DOHH2 (cell line): ENCODE data around the gene ARF1.

Source experiments
- H3F3A ChIP-seq: fragments of 200-600 bp; sonication (generic), shearing (Covaris generic); 2 replicates; pipeline ENCODE4 v1.6.0; 2016; ENCODE audit warnings: antibody characterized with exemption, mild to moderate bottlenecking; ENCODE audit not compliant: control insufficient read depth, insufficient read depth
- H3K27ac ChIP-seq: fragments of 200-600 bp; sonication (generic); 2 replicates; pipeline ENCODE4 v1.5.1; 2014; ENCODE audit warnings: low read depth, mild to moderate bottlenecking, low read length, moderate library complexity
- H3K27me3 ChIP-seq: fragments of 200-600 bp; sonication (generic); 2 replicates; pipeline ENCODE4 v1.6.1; 2014; ENCODE audit warnings: mild to moderate bottlenecking, low read length, mixed read lengths; ENCODE audit not compliant: control insufficient read depth
- H3K36me3 ChIP-seq: fragments of 200-600 bp; sonication (generic); 2 replicates; pipeline ENCODE4 v1.6.1; 2014; ENCODE audit warnings: mild to moderate bottlenecking, low read length, moderate library complexity, mixed read lengths; ENCODE audit not compliant: control insufficient read depth
- H3K4me1 ChIP-seq: fragments of 200-600 bp; sonication (generic); 2 replicates; pipeline ENCODE4 v1.6.1; 2014; ENCODE audit warnings: mild to moderate bottlenecking, low read length, mixed read lengths; ENCODE audit not compliant: control insufficient read depth
- H3K4me2 ChIP-seq: fragments of 200-600 bp; sonication (generic); 2 replicates; pipeline ENCODE4 v1.6.0; 2014; ENCODE audit warnings: mild to moderate bottlenecking, low read length, moderate library complexity
- H3K4me3 ChIP-seq: fragments of 200-600 bp; sonication (generic); 2 replicates; pipeline ENCODE4 v1.5.1; 2014; ENCODE audit warnings: mild to moderate bottlenecking, low read length, mixed read lengths
- H3K79me2 ChIP-seq: fragments of 200-600 bp; sonication (generic); 2 replicates; pipeline ENCODE4 v1.6.1; 2014; ENCODE audit warnings: mild to moderate bottlenecking, low read length, mixed read lengths; ENCODE audit not compliant: control insufficient read depth
- H3K9me2 ChIP-seq: fragments of 200-600 bp; sonication (generic); replicated peaks from 2 replicates; pipeline ENCODE4 v1.6.1; 2014; ENCODE audit warnings: mild to moderate bottlenecking, low read length, mixed read lengths; ENCODE audit not compliant: control insufficient read depth
- H3K9me3 ChIP-seq: fragments of 200-600 bp; sonication (generic); 2 replicates; pipeline ENCODE4 v1.6.1; 2014; ENCODE audit warnings: antibody characterized with exemption, low read length, mixed read lengths; ENCODE audit not compliant: control insufficient read depth, insufficient read depth
- H4K20me1 ChIP-seq: fragments of 200-600 bp; sonication (generic); 2 replicates; pipeline ENCODE4 v1.6.0; 2014; ENCODE audit warnings: low read depth, mild to moderate bottlenecking, antibody characterized with exemption, low read length, moderate library complexity; ENCODE audit not compliant: control insufficient read depth, insufficient read depth
- EZH2phosphoT487 ChIP-seq: fragments of 200-600 bp; sonication (generic); IDR thresholded peaks from 2 replicates; pipeline ENCODE4 v1.6.1; 2017; ENCODE audit warnings: borderline replicate concordance, mild to moderate bottlenecking, antibody characterized with exemption, low read length, moderate library complexity, mixed read lengths
- TF ChIP-seq, protein P1 (sequence below): fragments of 200-600 bp; sonication (generic); IDR thresholded peaks from one replicate; pipeline ENCODE4 v1.5.1; 2014; ENCODE audit warnings: antibody characterized with exemption, mild to moderate bottlenecking, low read depth, low read length; ENCODE audit not compliant: poor library complexity, severe bottlenecking

ARF1 gene

DNA sequence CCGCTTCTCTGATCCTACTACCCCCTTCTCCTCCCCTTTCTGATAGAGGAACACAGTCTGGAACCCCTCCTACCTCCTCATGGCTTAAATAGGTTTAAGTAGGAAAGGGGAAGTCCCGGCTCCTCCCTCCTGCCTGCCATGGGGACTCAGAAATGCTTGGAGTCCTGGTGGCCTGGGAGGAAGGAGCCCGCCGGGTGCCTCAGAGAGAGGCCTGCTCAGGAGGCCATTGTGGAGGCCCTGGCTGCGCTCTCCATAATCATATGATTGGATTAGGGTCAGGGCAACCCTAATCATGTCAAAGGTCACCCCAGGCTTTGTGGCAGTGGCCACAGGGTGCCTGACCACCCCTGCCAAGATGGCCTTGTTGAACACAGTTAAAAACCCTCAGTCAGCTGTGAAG lies 46.7 kb upstream of the ARF1 start:
- H3K4me3 ChIP-seq = no peak overlapping the region
- no peaks in the 10 kb centered on the region for H3K36me3 ChIP-seq
- no peak overlapping the region for H3K4me2 ChIP-seq
- no peaks in the 10 kb centered on the region for H3F3A ChIP-seq
- no peaks in the 10 kb centered on the region for H4K20me1 ChIP-seq
- H3K9me2 ChIP-seq = no peaks in the 10 kb centered on the region
- no peaks in the 10 kb centered on the region for H3K4me1 ChIP-seq
- no peaks in the 10 kb centered on the region for H3K27me3 ChIP-seq
- H3K27ac ChIP-seq = no peak overlapping the region
- no peaks in the 10 kb centered on the region for H3K9me3 ChIP-seq
- no peak for TF ChIP-seq EZH2phosphoT487
- TF ChIP-seq, protein P1, sequence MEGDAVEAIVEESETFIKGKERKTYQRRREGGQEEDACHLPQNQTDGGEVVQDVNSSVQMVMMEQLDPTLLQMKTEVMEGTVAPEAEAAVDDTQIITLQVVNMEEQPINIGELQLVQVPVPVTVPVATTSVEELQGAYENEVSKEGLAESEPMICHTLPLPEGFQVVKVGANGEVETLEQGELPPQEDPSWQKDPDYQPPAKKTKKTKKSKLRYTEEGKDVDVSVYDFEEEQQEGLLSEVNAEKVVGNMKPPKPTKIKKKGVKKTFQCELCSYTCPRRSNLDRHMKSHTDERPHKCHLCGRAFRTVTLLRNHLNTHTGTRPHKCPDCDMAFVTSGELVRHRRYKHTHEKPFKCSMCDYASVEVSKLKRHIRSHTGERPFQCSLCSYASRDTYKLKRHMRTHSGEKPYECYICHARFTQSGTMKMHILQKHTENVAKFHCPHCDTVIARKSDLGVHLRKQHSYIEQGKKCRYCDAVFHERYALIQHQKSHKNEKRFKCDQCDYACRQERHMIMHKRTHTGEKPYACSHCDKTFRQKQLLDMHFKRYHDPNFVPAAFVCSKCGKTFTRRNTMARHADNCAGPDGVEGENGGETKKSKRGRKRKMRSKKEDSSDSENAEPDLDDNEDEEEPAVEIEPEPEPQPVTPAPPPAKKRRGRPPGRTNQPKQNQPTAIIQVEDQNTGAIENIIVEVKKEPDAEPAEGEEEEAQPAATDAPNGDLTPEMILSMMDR = no peak
- no peaks in the 10 kb centered on the region for H3K79me2 ChIP-seq

DNA sequence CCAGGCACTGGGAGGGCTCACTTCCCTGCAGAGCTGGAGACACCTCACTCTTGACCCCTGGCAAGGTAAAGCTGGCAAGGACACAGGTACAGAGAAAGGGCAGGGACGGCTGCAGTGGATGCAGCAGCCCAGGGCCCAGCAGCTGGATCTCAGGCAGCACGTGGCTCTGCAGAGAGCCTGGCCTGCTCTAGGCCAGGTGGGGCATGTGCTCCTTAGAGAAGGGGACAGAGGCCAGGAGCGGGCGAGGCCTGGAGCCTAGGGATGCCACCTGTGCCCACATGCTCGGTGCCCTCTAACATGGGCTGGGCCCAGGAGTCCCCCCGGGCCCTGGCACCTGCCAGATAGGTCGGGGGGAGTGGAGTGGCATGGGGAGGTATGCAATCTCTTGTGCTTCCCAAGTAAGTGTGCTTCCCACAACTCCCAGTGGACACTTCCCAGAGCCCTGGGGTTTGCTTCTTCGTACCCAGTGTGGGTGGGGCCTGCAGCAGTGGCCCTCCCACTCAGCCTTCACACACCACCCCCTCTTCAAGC lies 45.7 kb upstream of the ARF1 start:
- H3K27me3 ChIP-seq = no peaks in the 10 kb centered on the region
- H3K4me3 ChIP-seq = no peak overlapping the region
- no peak overlapping the region for H3K27ac ChIP-seq
- no peaks in the 10 kb centered on the region for H3K4me1 ChIP-seq
- no peaks in the 10 kb centered on the region for H3K79me2 ChIP-seq
- no peaks in the 10 kb centered on the region for H3F3A ChIP-seq
- no peaks in the 10 kb centered on the region for H3K36me3 ChIP-seq
- H3K9me3 ChIP-seq = no peaks in the 10 kb centered on the region
- H3K4me2 ChIP-seq = no peak overlapping the region
- H4K20me1 ChIP-seq = no peaks in the 10 kb centered on the region
- H3K9me2 ChIP-seq = no peaks in the 10 kb centered on the region
- TF ChIP-seq, protein P1 = no peak

DNA sequence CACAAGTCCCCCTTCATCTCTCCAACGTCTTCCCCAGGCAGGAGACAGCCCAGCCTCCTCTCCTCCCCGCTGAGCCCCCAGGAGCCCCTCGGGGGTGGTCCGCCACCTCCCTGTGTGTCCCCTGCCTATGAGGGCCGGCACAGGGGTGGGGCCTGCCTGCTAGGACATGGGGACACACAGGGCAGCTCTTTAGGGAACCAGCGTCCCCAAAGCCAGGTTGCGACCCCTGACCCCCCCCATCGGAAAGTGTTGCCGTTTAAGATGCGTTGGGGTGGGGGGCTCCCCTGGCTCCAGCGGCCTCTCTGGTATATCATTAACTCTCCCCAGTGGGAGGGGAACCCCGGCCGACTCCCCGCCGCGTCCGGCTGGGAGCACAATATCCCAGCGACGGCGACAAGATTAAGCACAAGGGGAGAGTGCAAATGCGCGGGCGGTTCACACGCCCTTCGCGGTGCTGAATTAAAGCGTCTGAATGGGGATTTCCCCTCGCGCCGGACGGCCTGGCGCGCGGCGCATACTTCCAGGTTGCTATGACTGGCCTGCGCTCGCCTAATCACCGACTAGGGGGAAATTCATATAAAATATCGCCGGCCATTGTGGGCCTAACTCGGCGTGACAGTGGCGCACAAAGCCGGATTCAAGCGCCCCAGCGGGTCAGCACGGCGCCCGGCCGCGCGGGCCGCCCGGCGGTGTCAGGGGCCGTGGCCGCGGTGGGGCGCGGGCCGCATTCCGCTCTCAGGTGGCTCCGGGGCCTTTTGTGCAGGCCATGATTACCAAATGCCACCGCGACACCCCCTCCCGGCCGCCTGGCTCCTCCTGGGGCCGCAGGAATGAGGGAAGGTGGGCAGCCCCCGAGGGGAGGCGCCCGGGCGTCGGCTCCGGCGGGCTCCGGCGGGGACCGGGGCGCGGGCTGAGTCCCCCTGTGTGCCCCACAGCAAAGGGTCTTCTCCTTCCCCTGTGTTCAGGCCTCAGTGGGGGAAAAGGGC lies 44.8 kb upstream of the ARF1 start:
- Histone ChIP-seq H3K79me2 (no peaks in the 10 kb centered on the region), H4K20me1 (no peaks in the 10 kb centered on the region), H3K4me1 (no peaks in the 10 kb centered on the region), H3F3A (no peaks in the 10 kb centered on the region), H3K27me3 (peaks cover 2% of the 10 kb centered on the region; the same call in 1 of the 2 replicates), H3K4me3 (no peak overlapping the region), H3K36me3 (no peaks in the 10 kb centered on the region), H3K9me2 (no peaks in the 10 kb centered on the region), H3K9me3 (no peaks in the 10 kb centered on the region), H3K27ac (no peak overlapping the region), H3K4me2 (no peak overlapping the region)
- no peak for TF ChIP-seq EZH2phosphoT487
- TF ChIP-seq, protein P1 = no peak
